Left lung (tissue), 10 donors: ENCODE data around the gene ATP10B. TPM values are rescaled to one million over a fixed set of nuclear protein-coding genes. Genes with fewer than 3 reads are reported as not detected.

Experiments
- ATAC-seq: fragments of 200-7000 bp; cut with Tn5 transposase; one replicate; pipeline ENCODE4 v1.9.1; 2020; ENCODE audit warnings: moderate library complexity
- DNase-seq, 4 donors: peaks; one replicate each; pipeline ENCODE4 v3.0.0-alpha.2; 2013 to 2020
- H3K27ac ChIP-seq, 2 donors: fragments of 200-600 bp; sonication (generic) in 1 of 2; one replicate each; pipeline versions ENCODE4 v1.5.0 to v1.8.0; 2020 to 2021
- H3K27me3 ChIP-seq, 2 donors: fragments of 200-600 bp; sonication (generic) in 1 of 2; one replicate each; pipeline versions ENCODE4 v1.5.0 to v1.8.0; 2020 to 2021
- H3K36me3 ChIP-seq, 2 donors: fragments of 200-600 bp; sonication (generic) in 1 of 2; one replicate each; pipeline versions ENCODE4 v1.5.0 to v1.8.0; 2020 to 2021
- H3K4me1 ChIP-seq, 2 donors: fragments of 200-600 bp; one replicate each; pipeline ENCODE4 v1.8.0; 2021
- H3K4me3 ChIP-seq, 2 donors: fragments of 200-600 bp; sonication (generic) in 1 of 2; one replicate each; pipeline versions ENCODE4 v1.5.0 to v1.8.0; 2020 to 2021; ENCODE audit warnings: mild to moderate bottlenecking in 1 of 2
- H3K9me3 ChIP-seq, 2 donors: fragments of 200-600 bp; sonication (generic) in 1 of 2; one replicate each; pipeline versions ENCODE4 v1.5.0 to v1.8.0; 2020 to 2021
- intact Hi-C, 2 donors: fragments of 100-400 bp; cut with DNase I; formaldehyde crosslinking; loops; one replicate each; pipeline versions ENCODE4 v1.11.2 to v1.14.2; 2022
- polyA plus RNA-seq, 6 donors: library from polyadenylated mRNA; unstranded; fragments of 120-200 nt; gene quantifications; one replicate each; pipeline ENCODE4 v1.2.1, GENCODE V29; 2013; ENCODE audit not compliant: insufficient read length in 6 of 6
- total RNA-seq, 2 donors: library from RNA; stranded (reverse); fragmentation: NEBNext Ultra II Directional; extraction: Animal tissue kit (Norgen Biotek cat#: 25700); gene quantifications; one replicate each; pipeline ENCODE4 v1.2.1, GENCODE V29; 2021
- TF ChIP-seq, protein P1 (sequence below), 2 donors: fragments of 200-600 bp; sonication (generic) in 1 of 2; IDR thresholded peaks; one replicate each; pipeline versions ENCODE4 v1.5.0 to v1.8.0; 2021; ENCODE audit warnings: antibody characterized with exemption in 2 of 2
- donor health status: DM: no; HTN: yes; CAD: no.
- donor health status: DM: no; HTN: no; CAD: no.

The ATP10B gene
- total and polyA plus RNA-seq, 8 donors, result 0.09 to 0.55 (median 0.37) TPM

DNA sequence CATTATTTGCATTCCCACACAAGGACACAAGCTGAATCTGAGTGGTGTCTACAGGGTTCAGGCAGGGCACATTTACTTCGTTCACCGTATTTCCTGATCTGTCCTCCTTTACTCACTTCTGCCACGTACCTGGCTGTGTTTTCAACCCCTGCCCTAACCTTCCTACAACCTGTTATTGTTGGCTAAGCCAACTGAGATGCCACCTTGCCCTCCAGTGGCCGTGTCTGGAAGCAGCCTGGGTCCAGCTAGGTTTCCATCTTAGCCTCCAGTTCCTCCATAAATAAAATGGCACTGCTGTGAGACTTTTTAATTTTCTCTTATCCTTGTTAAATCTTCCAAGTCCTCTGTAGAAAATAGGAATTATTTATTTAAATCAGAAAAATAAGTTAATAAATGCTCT, 64.8 kb downstream of the ATP10B start:
- H3K4me3 ChIP-seq, result no peak overlapping the region

DNA sequence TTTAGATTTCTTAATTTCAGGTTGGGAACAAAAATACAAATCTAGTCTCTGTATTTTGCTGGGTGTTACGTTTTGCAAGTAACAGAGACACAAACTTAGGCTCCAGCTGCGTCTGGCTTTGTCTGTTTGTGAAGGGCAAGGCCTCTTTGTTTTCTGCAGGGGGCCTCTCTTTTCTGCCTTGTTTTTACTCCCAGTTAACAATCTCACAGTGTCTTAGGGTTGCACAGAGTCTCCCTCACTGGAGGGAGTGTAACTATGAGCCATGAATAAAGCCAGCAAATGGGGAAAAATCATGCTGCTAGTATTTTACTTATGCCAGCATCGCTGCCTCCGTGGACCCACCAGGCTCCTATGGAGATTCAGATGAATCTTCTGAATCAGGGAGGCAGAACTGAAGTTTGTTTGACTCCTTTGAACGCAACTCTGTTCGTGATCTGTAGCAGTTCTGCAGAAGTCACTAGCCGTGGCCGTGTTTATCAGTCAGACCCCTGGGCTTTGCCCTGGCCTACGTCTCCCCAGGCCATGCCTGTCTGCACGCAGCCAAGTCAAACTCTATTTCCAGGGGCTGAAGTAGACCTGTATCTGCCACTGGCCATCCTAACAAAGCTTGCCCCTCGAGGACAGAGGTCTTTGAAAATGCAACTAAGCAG, 77.2 kb downstream of the ATP10B start:
- no peaks in the 10 kb centered on the region for H3K27me3 ChIP-seq
- intact Hi-C loops, result no loop called here

More for the DNA sequence above, 64.8 kb downstream of the ATP10B start:
- Histone ChIP-seq H3K27ac (no peak overlapping the region), H3K36me3 (no peaks in the 10 kb centered on the region), H3K9me3 (no peaks in the 10 kb centered on the region), H3K4me1 (no peaks in the 10 kb centered on the region), H3K27me3 (no peaks in the 10 kb centered on the region)
- intact Hi-C loops, result no loop called here
- ATAC-seq, result peak; percentile 92
- TF ChIP-seq, protein P1, sequence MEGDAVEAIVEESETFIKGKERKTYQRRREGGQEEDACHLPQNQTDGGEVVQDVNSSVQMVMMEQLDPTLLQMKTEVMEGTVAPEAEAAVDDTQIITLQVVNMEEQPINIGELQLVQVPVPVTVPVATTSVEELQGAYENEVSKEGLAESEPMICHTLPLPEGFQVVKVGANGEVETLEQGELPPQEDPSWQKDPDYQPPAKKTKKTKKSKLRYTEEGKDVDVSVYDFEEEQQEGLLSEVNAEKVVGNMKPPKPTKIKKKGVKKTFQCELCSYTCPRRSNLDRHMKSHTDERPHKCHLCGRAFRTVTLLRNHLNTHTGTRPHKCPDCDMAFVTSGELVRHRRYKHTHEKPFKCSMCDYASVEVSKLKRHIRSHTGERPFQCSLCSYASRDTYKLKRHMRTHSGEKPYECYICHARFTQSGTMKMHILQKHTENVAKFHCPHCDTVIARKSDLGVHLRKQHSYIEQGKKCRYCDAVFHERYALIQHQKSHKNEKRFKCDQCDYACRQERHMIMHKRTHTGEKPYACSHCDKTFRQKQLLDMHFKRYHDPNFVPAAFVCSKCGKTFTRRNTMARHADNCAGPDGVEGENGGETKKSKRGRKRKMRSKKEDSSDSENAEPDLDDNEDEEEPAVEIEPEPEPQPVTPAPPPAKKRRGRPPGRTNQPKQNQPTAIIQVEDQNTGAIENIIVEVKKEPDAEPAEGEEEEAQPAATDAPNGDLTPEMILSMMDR (IDR thresholded peaks at IDR 0.05), result peak in 1 of 2 donors; percentile 35
- peak in 1 of 4 donors; percentile 42 for DNase-seq

DNA sequence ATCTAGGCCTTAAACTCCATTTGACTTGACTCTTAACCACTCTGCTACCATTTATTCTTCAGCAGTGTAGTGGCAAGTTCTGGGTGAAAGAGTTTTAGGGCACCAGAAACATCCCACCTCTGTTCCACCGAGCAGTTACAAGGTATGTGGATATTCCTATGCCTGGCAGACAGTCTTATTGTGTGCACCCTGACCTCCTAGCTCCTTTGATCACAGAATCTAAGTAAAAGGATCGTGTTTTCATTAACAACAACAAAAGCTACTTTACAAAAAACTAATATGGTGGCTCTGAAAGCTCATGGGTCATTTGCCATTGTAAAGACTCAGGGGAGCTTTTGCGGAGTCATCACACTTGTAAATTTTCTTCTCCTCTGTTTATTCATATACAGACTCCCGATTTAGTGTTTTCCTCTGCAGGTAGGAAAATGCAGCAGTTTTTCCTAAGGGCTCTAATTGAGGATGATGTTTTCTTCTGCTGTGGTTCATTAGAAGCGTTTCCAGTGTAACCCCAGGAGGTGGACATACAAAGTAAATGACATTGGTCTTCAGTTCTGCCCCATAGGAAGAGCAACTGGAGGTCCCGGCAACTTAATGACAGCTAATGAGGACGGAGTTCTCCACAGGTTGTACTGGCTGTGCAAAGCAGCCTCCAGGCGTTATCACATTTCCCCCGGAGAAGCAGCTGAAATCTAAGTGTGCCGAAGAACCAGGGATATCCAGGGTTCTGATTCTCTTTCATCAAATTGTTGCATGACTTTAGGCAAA, 78.2 kb downstream of the ATP10B start:
- intact Hi-C loops, result no loop called here
- no peak for ATAC-seq
- no peak for DNase-seq

More for the DNA sequence above, 77.2 kb downstream of the ATP10B start:
- H3K4me3 ChIP-seq, result no peak overlapping the region
- H3K27ac ChIP-seq, result no peak overlapping the region
- H3K36me3 ChIP-seq, result no peaks in the 10 kb centered on the region
- H3K9me3 ChIP-seq, result no peaks in the 10 kb centered on the region
- no peak for DNase-seq
- ATAC-seq, result no peak
- no peaks in the 10 kb centered on the region for H3K4me1 ChIP-seq
- TF ChIP-seq, protein P1 (IDR thresholded peaks at IDR 0.05), result no peak

DNA sequence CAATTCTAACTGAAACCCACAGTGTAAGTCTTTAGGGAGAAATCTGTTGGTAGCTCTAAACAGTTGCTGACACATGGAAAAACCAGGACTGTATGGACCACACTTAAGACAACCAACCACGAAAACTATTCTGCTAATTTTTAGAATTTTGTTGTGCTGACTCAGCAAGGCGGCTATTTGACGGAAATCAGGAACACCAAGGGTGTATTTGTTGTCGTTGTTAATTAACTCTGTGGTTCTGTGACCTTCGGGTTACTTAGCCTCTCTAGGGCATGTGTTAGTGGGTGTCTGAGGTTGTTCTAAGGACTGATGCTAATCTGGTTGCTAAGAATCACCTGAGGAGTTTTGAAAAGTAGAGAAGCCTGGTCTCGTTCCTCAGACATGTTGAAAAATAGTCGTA, 79.2 kb downstream of the ATP10B start:
- Histone ChIP-seq H3K4me1 (no peaks in the 10 kb centered on the region), H3K27ac (no peak overlapping the region), H3K27me3 (no peaks in the 10 kb centered on the region), H3K4me3 (no peak overlapping the region), H3K9me3 (no peaks in the 10 kb centered on the region), H3K36me3 (no peaks in the 10 kb centered on the region)
- ATAC-seq (no peak), DNase-seq (no peak)
- TF ChIP-seq, protein P1 (IDR thresholded peaks at IDR 0.05), result no peak
- intact Hi-C loops, result no loop called here

More for the DNA sequence above, 78.2 kb downstream of the ATP10B start:
- Histone ChIP-seq H3K9me3 (no peaks in the 10 kb centered on the region), H3K27ac (no peak overlapping the region), H3K4me3 (no peak overlapping the region), H3K36me3 (no peaks in the 10 kb centered on the region), H3K27me3 (no peaks in the 10 kb centered on the region), H3K4me1 (no peaks in the 10 kb centered on the region)
- TF ChIP-seq, protein P1 (IDR thresholded peaks at IDR 0.05), result no peak

DNA sequence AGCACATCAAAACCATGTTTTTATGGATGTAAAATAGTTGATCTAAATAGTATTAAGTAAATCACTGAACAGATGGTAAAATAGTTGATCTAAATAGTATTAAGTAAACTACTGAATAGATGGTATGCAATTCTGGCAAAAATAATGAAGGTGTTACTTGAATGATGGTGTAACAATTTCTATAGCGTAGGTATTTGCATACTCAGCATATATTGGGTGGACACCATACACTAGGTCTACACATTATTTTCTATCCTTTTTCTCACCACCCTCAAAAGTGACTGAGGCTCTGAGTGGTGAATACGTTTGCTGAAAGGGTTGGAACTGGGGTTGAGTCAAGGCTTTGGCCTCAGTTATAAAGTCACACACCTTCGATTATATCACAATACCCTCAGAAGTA, 81.3 kb downstream of the ATP10B start:
- no peaks in the 10 kb centered on the region for H3K4me1 ChIP-seq
- H3K36me3 ChIP-seq, result no peaks in the 10 kb centered on the region
- no peaks in the 10 kb centered on the region for H3K9me3 ChIP-seq
- H3K27ac ChIP-seq, result no peak overlapping the region
- H3K27me3 ChIP-seq, result no peaks in the 10 kb centered on the region
- intact Hi-C loops, result no loop called here
- no peak overlapping the region for H3K4me3 ChIP-seq
- DNase-seq (no peak), ATAC-seq (no peak)
- TF ChIP-seq, protein P1 (IDR thresholded peaks at IDR 0.05), result no peak
